ENCODE data around the gene FAM171A2. TPM values are rescaled to one million over a fixed set of nuclear protein-coding genes. Genes with fewer than 3 reads are reported as not detected.

FAM171A2 gene
- total and polyA plus RNA-seq, 2 of the 4 experiments (the other 2 are of a cell fraction): 3.2 to 5.9 TPM

DNA sequence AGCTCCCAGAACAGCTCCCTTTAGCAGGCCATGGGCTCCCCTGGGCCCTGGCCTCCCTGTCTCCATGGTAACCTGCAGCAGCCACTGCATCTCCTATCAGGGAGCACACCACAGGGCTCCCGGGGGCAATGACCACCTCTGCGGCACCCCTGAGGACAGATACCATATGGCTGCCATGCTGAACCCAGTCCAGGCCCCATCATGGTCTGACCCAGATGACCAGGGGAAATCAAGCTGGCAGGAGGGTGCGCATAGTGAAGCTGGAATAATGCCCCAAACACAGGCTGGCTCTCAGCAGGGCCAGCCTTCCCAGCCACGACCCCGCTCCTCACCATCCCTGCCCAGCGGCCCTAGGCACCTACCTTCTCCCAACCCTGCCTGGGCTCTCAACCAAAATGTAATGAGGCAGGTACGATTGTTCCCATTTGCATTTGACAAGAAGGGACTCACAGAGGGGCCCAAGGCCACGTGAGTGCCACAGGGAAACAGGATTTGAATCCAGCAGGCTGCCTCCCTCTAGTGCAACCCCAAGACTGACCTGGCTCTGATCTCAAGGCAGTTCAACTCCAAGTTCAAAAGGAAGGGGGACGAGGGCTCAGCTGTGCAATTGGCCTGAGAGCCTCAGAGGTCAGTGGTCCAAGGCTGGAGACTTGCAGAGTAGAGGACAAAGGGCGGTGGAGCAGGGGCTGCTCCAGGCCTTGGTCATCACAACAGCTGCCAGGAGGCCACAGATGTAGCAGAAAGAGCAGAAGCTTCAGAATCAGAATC is 52.9 kb downstream of the FAM171A2 start:
- no peaks in the 10 kb centered on the region for H3K9me1 ChIP-seq (ENCODE audit: insufficient read depth, low read length)
- H3K56ac ChIP-seq (ENCODE audit: extremely low read depth, insufficient read depth, low read length): no peak overlapping the region
- no peak overlapping the region for H3K14ac ChIP-seq (replicated peaks; ENCODE audit: low read depth, low read length)
- no peak overlapping the region for H3K18ac ChIP-seq (ENCODE audit: low read depth, low read length)
- no peak overlapping the region for H2AK5ac ChIP-seq (ENCODE audit: low read depth, low read length)
- no peak overlapping the region for H3K23ac ChIP-seq (ENCODE audit: low read depth, low read length)
- H2BK20ac ChIP-seq (ENCODE audit: low read depth, low read length): no peak overlapping the region
- no peak overlapping the region for H3K9ac ChIP-seq (ENCODE audit: low read depth, low read length)
- H4K91ac ChIP-seq (ENCODE audit: insufficient read depth, low read depth, low read length): no peak overlapping the region
- peaks cover 3% of the 10 kb centered on the region; the same call in 1 of the 2 replicates for H4K20me1 ChIP-seq (ENCODE audit: insufficient read depth, low read length)
- no peak overlapping the region for H3K4me2 ChIP-seq (ENCODE audit: low read depth, low read length)
- H2BK15ac ChIP-seq (ENCODE audit: low read depth, low read length): no peak overlapping the region
- POLR2A ChIA-PET (ENCODE audit: unreplicated experiment): no interaction called here
- intact Hi-C loops (cut with micrococcal nuclease) (no loop called here), in situ Hi-C loops (cut with MboI; ENCODE audit: low sequenced_read_pairs) (no loop called here), dilution Hi-C loops (cut with HindIII; ENCODE audit: low sequenced_read_pairs, unreplicated experiment) (no loop called here)
- no peak for TF ChIP-seq MAFK (IDR thresholded peaks at IDR 0.05; ENCODE audit: low read depth, low read length)
- TF ChIP-seq MXI1 (IDR thresholded peaks at IDR 0.05; ENCODE audit: borderline replicate concordance, low read depth, low read length): no peak
- TF ChIP-seq CHD1 (IDR thresholded peaks at IDR 0.05; ENCODE audit: low read depth, low read length): no peak
- no peak for TF ChIP-seq RAD21 (IDR thresholded peaks at IDR 0.05; ENCODE audit: low read length)
- TF ChIP-seq POLR2A (IDR thresholded peaks at IDR 0.05; ENCODE audit: low read depth, low read length): no peak
- no peak for TF ChIP-seq RCOR1 (IDR thresholded peaks at IDR 0.05; ENCODE audit: insufficient replicate concordance, low read length)
- no peak for TF ChIP-seq NFE2L2 (IDR thresholded peaks at IDR 0.05; ENCODE audit: low read depth, low read length)
- TF ChIP-seq BHLHE40 (IDR thresholded peaks at IDR 0.05; ENCODE audit: low read depth, low read length): no peak
- TF ChIP-seq SMC3 (IDR thresholded peaks at IDR 0.05; ENCODE audit: low read depth, low read length): no peak
- TF ChIP-seq, protein P1, sequence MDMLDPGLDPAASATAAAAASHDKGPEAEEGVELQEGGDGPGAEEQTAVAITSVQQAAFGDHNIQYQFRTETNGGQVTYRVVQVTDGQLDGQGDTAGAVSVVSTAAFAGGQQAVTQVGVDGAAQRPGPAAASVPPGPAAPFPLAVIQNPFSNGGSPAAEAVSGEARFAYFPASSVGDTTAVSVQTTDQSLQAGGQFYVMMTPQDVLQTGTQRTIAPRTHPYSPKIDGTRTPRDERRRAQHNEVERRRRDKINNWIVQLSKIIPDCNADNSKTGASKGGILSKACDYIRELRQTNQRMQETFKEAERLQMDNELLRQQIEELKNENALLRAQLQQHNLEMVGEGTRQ (IDR thresholded peaks at IDR 0.05; ENCODE audit: low read depth, low read length): no peak
- TF ChIP-seq FOS (IDR thresholded peaks at IDR 0.05; ENCODE audit: low read depth, low read length): no peak
- TF ChIP-seq, protein P2, sequence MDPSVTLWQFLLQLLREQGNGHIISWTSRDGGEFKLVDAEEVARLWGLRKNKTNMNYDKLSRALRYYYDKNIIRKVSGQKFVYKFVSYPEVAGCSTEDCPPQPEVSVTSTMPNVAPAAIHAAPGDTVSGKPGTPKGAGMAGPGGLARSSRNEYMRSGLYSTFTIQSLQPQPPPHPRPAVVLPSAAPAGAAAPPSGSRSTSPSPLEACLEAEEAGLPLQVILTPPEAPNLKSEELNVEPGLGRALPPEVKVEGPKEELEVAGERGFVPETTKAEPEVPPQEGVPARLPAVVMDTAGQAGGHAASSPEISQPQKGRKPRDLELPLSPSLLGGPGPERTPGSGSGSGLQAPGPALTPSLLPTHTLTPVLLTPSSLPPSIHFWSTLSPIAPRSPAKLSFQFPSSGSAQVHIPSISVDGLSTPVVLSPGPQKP (IDR thresholded peaks at IDR 0.05; ENCODE audit: borderline replicate concordance, low read depth, low read length): no peak
- no peak for TF ChIP-seq CEBPB (IDR thresholded peaks at IDR 0.05; ENCODE audit: low read depth, low read length)
- TF ChIP-seq, protein P3, sequence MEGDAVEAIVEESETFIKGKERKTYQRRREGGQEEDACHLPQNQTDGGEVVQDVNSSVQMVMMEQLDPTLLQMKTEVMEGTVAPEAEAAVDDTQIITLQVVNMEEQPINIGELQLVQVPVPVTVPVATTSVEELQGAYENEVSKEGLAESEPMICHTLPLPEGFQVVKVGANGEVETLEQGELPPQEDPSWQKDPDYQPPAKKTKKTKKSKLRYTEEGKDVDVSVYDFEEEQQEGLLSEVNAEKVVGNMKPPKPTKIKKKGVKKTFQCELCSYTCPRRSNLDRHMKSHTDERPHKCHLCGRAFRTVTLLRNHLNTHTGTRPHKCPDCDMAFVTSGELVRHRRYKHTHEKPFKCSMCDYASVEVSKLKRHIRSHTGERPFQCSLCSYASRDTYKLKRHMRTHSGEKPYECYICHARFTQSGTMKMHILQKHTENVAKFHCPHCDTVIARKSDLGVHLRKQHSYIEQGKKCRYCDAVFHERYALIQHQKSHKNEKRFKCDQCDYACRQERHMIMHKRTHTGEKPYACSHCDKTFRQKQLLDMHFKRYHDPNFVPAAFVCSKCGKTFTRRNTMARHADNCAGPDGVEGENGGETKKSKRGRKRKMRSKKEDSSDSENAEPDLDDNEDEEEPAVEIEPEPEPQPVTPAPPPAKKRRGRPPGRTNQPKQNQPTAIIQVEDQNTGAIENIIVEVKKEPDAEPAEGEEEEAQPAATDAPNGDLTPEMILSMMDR (conservative IDR thresholded peaks at IDR 0.05; ENCODE audit: low read depth, low read length): no peak
- H4K8ac ChIP-seq (ENCODE audit: low read depth in 2 of 2, low read length in 2 of 2): no peak overlapping the region
- H3K27me3 ChIP-seq (ENCODE audit: control insufficient read depth, insufficient read depth, low read length): peaks cover 62% of the 10 kb centered on the region
- CTCF ChIA-PET: no interaction called here
- H2AK9ac ChIP-seq (replicated peaks; ENCODE audit: low read depth, low read length, poor library complexity): no peak overlapping the region
- H3K4me3 ChIP-seq (ENCODE audit: insufficient read depth, low read depth, low read length): no peak overlapping the region
- H2AFZ ChIP-seq (replicated peaks; ENCODE audit: low read length, poor library complexity): no peak overlapping the region
- no peak overlapping the region for H3K4ac ChIP-seq (ENCODE audit: low read depth, low read length)
- no peak overlapping the region for H3K27ac ChIP-seq (ENCODE audit: insufficient read depth, low read length)
- H3K4me1 ChIP-seq (ENCODE audit: control insufficient read depth, insufficient read depth, low read length): peaks cover 8% of the 10 kb centered on the region; the same call in 1 of the 2 replicates
- H3K79me1 ChIP-seq (ENCODE audit: low read depth in 1 of 2, low read length in 2 of 2): no peaks in the 10 kb centered on the region
- no peak for ATAC-seq (ENCODE audit: low read depth)
- WGBS, 2 experiments (ENCODE audit: extremely low coverage in 2 of 2, insufficient read length in 1 of 2): 52% methylated on average over 6 of the region's 10 CpGs; no CpG with 5 or more reads in 1 of the 2 experiments
- H4K5ac ChIP-seq (ENCODE audit: low read depth, low read length): no peak overlapping the region
- H2BK5ac ChIP-seq (ENCODE audit: low read depth, low read length, poor library complexity, severe bottlenecking): no peak overlapping the region
- no peaks in the 10 kb centered on the region for H3K36me3 ChIP-seq (ENCODE audit: control insufficient read depth, insufficient read depth, low read length)
- no TSS peak for BruUV-seq (replicated peaks)
- DNase-seq: no peak
- H3K9me3 ChIP-seq (ENCODE audit: control insufficient read depth, insufficient read depth, low read length): no peaks in the 10 kb centered on the region
- no peak overlapping the region for H2BK120ac ChIP-seq (ENCODE audit: low read depth, low read length)

Measured in IMR-90 (cell line).